Measurements from ENCODE around the gene PSMA6. TPM values are rescaled to one million over a fixed set of nuclear protein-coding genes. Genes with fewer than 3 reads are reported as not detected.
"Not testable (repeated sequence)": the region's sequence is repeated elsewhere in the genome, so short reads cannot be mapped to it uniquely, and the experiment has no call there.

The PSMA6 gene
- total RNA-seq, 2 experiments from 2014 or later: 401 to 404 TPM

GRCh38 chr14:35341454-35341750 lies 49.2 kb downstream of the PSMA6 start:
- Mint-ChIP-seq H3K27ac (no peak overlapping the region), H3K9me3 (no peaks in the 10 kb centered on the region), H3K27me3 (no peaks in the 10 kb centered on the region), H3K36me3 (no peaks in the 10 kb centered on the region), H3K4me1 (peaks cover 34% of the 10 kb centered on the region), H3K4me3 (no peak overlapping the region)
- DNase-seq: no peak

GRCh38 chr14:35341751-35342488 lies 49.7 kb downstream of the PSMA6 start:
- H3K27ac Mint-ChIP-seq: no peak overlapping the region
- no peak overlapping the region for H3K4me3 Mint-ChIP-seq
- H3K4me1 Mint-ChIP-seq: peaks cover 33% of the 10 kb centered on the region
- H3K9me3 Mint-ChIP-seq: no peaks in the 10 kb centered on the region
- H3K27me3 Mint-ChIP-seq: no peaks in the 10 kb centered on the region
- peak; percentile 47 for DNase-seq
- no peaks in the 10 kb centered on the region for H3K36me3 Mint-ChIP-seq

- no peak overlapping the region for H3K4me3 Mint-ChIP-seq
- peaks cover 32% of the 10 kb centered on the region for H3K4me1 Mint-ChIP-seq
- no peak for DNase-seq
- no peaks in the 10 kb centered on the region for H3K36me3 Mint-ChIP-seq
- no peaks in the 10 kb centered on the region for H3K9me3 Mint-ChIP-seq
- no peaks in the 10 kb centered on the region for H3K27me3 Mint-ChIP-seq
- no peak overlapping the region for H3K27ac Mint-ChIP-seq
Measured at GRCh38 chr14:35342489-35343010, 50.4 kb downstream of the PSMA6 start.

GRCh38 chr14:35343702-35344101 lies 51.5 kb downstream of the PSMA6 start:
- no peaks in the 10 kb centered on the region for H3K9me3 Mint-ChIP-seq
- H3K36me3 Mint-ChIP-seq: no peaks in the 10 kb centered on the region
- H3K27me3 Mint-ChIP-seq: no peaks in the 10 kb centered on the region
- H3K4me3 Mint-ChIP-seq: no peak overlapping the region
- H3K27ac Mint-ChIP-seq: no peak overlapping the region
- peaks cover 36% of the 10 kb centered on the region for H3K4me1 Mint-ChIP-seq
- no peak for DNase-seq

- H3K27me3 Mint-ChIP-seq: no peaks in the 10 kb centered on the region
- no peaks in the 10 kb centered on the region for H3K9me3 Mint-ChIP-seq
- H3K4me1 Mint-ChIP-seq: peaks cover 34% of the 10 kb centered on the region
- H3K4me3 Mint-ChIP-seq: no peak overlapping the region
- no peak for DNase-seq
- H3K27ac Mint-ChIP-seq: no peak overlapping the region
- H3K36me3 Mint-ChIP-seq: no peaks in the 10 kb centered on the region
Measured at GRCh38 chr14:35344107-35344807, 52.1 kb downstream of the PSMA6 start.

GRCh38 chr14:35346738-35347322 lies 54.6 kb downstream of the PSMA6 start:
- H3K4me3 Mint-ChIP-seq: no peak overlapping the region
- DNase-seq: no peak
- no peaks in the 10 kb centered on the region for H3K9me3 Mint-ChIP-seq
- H3K4me1 Mint-ChIP-seq: peaks cover 22% of the 10 kb centered on the region
- no peaks in the 10 kb centered on the region for H3K27me3 Mint-ChIP-seq
- no peak overlapping the region for H3K27ac Mint-ChIP-seq
- H3K36me3 Mint-ChIP-seq: no peaks in the 10 kb centered on the region

- no peaks in the 10 kb centered on the region for H3K9me3 Mint-ChIP-seq
- H3K4me1 Mint-ChIP-seq: peaks cover 23% of the 10 kb centered on the region
- H3K27ac Mint-ChIP-seq: no peak overlapping the region
- no peaks in the 10 kb centered on the region for H3K27me3 Mint-ChIP-seq
- DNase-seq: no peak
- H3K36me3 Mint-ChIP-seq: no peaks in the 10 kb centered on the region
- H3K4me3 Mint-ChIP-seq: no peak overlapping the region
Measured at GRCh38 chr14:35347323-35348043, 55.3 kb downstream of the PSMA6 start.

- H3K27ac Mint-ChIP-seq, DNase-seq, H3K27me3 Mint-ChIP-seq, H3K36me3 Mint-ChIP-seq, H3K4me3 Mint-ChIP-seq, H3K9me3 Mint-ChIP-seq: not testable (repeated sequence)
- H3K4me1 Mint-ChIP-seq: peaks cover 22% of the 10 kb centered on the region
Measured at GRCh38 chr14:35348044-35348380, 55.8 kb downstream of the PSMA6 start.

GRCh38 chr14:35349496-35350365 lies 57.5 kb downstream of the PSMA6 start:
- H3K36me3 Mint-ChIP-seq: no peaks in the 10 kb centered on the region
- H3K27ac Mint-ChIP-seq: no peak overlapping the region
- no peak for DNase-seq

GRCh38 chr14:35351497-35351896 lies 59.3 kb downstream of the PSMA6 start:
- H3K27me3 Mint-ChIP-seq: no peaks in the 10 kb centered on the region
- H3K9me3 Mint-ChIP-seq: no peaks in the 10 kb centered on the region
- no peak overlapping the region for H3K27ac Mint-ChIP-seq
- no peak overlapping the region for H3K4me3 Mint-ChIP-seq
- DNase-seq: no peak
- no peaks in the 10 kb centered on the region for H3K36me3 Mint-ChIP-seq
- peaks cover 27% of the 10 kb centered on the region for H3K4me1 Mint-ChIP-seq

More at GRCh38 chr14:35349496-35350365, 57.5 kb downstream of the PSMA6 start:
- Mint-ChIP-seq H3K9me3 (no peaks in the 10 kb centered on the region), H3K4me1 (peaks cover 18% of the 10 kb centered on the region), H3K27me3 (no peaks in the 10 kb centered on the region), H3K4me3 (peak overlapping the region; percentile 16)

- Mint-ChIP-seq H3K27me3 (no peaks in the 10 kb centered on the region), H3K4me1 (peaks cover 30% of the 10 kb centered on the region), H3K27ac (no peak overlapping the region)
Measured at GRCh38 chr14:35351897-35352273, 59.7 kb downstream of the PSMA6 start.

GRCh38 chr14:35352274-35353233 lies 60.4 kb downstream of the PSMA6 start:
- Mint-ChIP-seq H3K4me1 (peaks cover 32% of the 10 kb centered on the region), H3K27ac (no peak overlapping the region), H3K9me3 (no peaks in the 10 kb centered on the region), H3K36me3 (no peaks in the 10 kb centered on the region), H3K4me3 (no peak overlapping the region), H3K27me3 (no peaks in the 10 kb centered on the region)
- no peak for DNase-seq

More at GRCh38 chr14:35351897-35352273, 59.7 kb downstream of the PSMA6 start:
- Mint-ChIP-seq H3K36me3 (no peaks in the 10 kb centered on the region), H3K4me3 (no peak overlapping the region), H3K9me3 (no peaks in the 10 kb centered on the region)
- no peak for DNase-seq

- H3K27ac Mint-ChIP-seq: no peak overlapping the region
- no peaks in the 10 kb centered on the region for H3K9me3 Mint-ChIP-seq
- peaks cover 28% of the 10 kb centered on the region for H3K4me1 Mint-ChIP-seq
- no peak for DNase-seq
- H3K4me3 Mint-ChIP-seq: no peak overlapping the region
- no peaks in the 10 kb centered on the region for H3K27me3 Mint-ChIP-seq
- no peaks in the 10 kb centered on the region for H3K36me3 Mint-ChIP-seq
Measured at GRCh38 chr14:35353409-35354172, 61.4 kb downstream of the PSMA6 start.
